AG20443 (cell line): ENCODE data around the gene GLB1L.
"Not testable (repeated sequence)": the region's sequence is repeated elsewhere in the genome, so short reads cannot be mapped to it uniquely, and the experiment has no call there.

ENCODE experiments used
- DNase-seq: peaks from one replicate; pipeline ENCODE4 v3.0.0; 2012; ENCODE audit warnings: low spot score, mixed read lengths

Gene GLB1L

GRCh38 chr2:219206328-219207133, 38.7 kb downstream of the GLB1L start, which contains the start of gene ZFAND2B:
Gene ZFAND2B (plus strand): TSS chr2:219206782. CDS start chr2:219206988, 206 bp downstream.
- peak; percentile 99 for DNase-seq

GRCh38 chr2:219205981-219206327, 39.3 kb downstream of the GLB1L start:
- DNase-seq, result no peak

- DNase-seq, result no peak
These were observed 40.1 kb downstream of the GLB1L start for GRCh38 chr2:219205165-219205538.

- DNase-seq, result no peak
These were observed 40.6 kb downstream of the GLB1L start for GRCh38 chr2:219204425-219205164.

GRCh38 chr2:219201331-219201730, 43.9 kb downstream of the GLB1L start:
- not testable (repeated sequence) for DNase-seq

GRCh38 chr2:219200502-219201326, 44.5 kb downstream of the GLB1L start:
- not testable (repeated sequence) for DNase-seq

GRCh38 chr2:219199470-219200211, 45.6 kb downstream of the GLB1L start:
- no peak for DNase-seq

- DNase-seq, result no peak
These were observed 46.3 kb downstream of the GLB1L start for GRCh38 chr2:219198974-219199373.

- DNase-seq, result no peak
These were observed 47.9 kb downstream of the GLB1L start for GRCh38 chr2:219197388-219197787.

GRCh38 chr2:219186754-219187456, 58.3 kb downstream of the GLB1L start:
- DNase-seq, result no peak
